Bronchial epithelial cell (primary cell): Measurements from ENCODE around the gene SLC25A13. TPM values are rescaled to one million over a fixed set of nuclear protein-coding genes. Genes with fewer than 3 reads are reported as not detected.

Experiments used
- DNase-seq: peaks from one replicate; pipeline ENCODE4 v3.0.0-alpha.2; 2010; ENCODE audit warnings: low read depth
- FAIRE-seq: peaks from 2 replicates; lab custom pipeline; 2011; peaks lifted over from hg19 to GRCh38; lab: Jason Lieb, UNC
- H3K27me3 ChIP-seq: 2 replicates; pipeline ENCODE4 v1.5.1; 2011; ENCODE audit warnings: low read length; ENCODE audit not compliant: control insufficient read depth, insufficient read depth
- H3K36me3 ChIP-seq: 2 replicates; pipeline ENCODE4 v1.5.1; 2011; ENCODE audit warnings: low read length; ENCODE audit not compliant: control insufficient read depth, insufficient read depth
- H3K4me3 ChIP-seq: 2 replicates; pipeline ENCODE4 v1.5.1; 2011; ENCODE audit warnings: mild to moderate bottlenecking, low read depth, low read length, control low read depth
- CTCF ChIP-seq: IDR thresholded peaks from 2 replicates; pipeline ENCODE4 v1.5.1; 2011; ENCODE audit warnings: mild to moderate bottlenecking, moderate library complexity, low read length, control low read depth, inconsistent platforms; ENCODE audit not compliant: insufficient read depth, severe bottlenecking
- total RNA-seq: library from RNA; depleted of rRNA; stranded (reverse); fragments of >200 nt; gene quantifications from 2 replicates; pipeline ENCODE4 v1.2.1, GENCODE V29; 2014

SLC25A13 gene
- total RNA-seq, 1 donor from 2014 or later = 16.6 TPM

DNA sequence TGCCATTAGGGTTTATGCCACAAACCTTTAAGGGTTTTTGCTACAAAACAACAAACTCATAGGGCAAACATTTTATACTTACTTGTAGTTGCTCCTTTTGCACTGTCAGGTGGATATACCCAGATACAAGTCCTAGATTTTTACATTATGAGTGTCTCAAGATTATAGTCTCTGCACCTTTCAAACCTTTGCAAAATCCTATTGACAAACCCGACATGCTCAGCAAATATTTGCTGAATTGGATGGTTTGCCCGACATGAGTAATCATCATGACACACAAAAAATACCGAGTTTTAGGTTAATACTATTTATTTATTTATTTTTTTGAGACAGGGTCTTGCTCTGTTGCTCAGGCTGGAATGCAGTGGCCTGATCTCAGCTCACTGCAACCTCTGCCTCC is 117.3 kb downstream of the SLC25A13 start:
- DNase-seq = no peak
- no peak for FAIRE-seq
- Histone ChIP-seq H3K36me3 (no peaks in the 10 kb centered on the region), H3K27me3 (no peaks in the 10 kb centered on the region), H3K4me3 (no peak overlapping the region)
- TF ChIP-seq CTCF = no peak

GRCh38 chr7:96203786-96204185 is 118.1 kb downstream of the SLC25A13 start:
- FAIRE-seq (no peak), DNase-seq (no peak)
- no peak overlapping the region for H3K4me3 ChIP-seq
- no peaks in the 10 kb centered on the region for H3K36me3 ChIP-seq
- no peaks in the 10 kb centered on the region for H3K27me3 ChIP-seq
- no peak for TF ChIP-seq CTCF

DNA sequence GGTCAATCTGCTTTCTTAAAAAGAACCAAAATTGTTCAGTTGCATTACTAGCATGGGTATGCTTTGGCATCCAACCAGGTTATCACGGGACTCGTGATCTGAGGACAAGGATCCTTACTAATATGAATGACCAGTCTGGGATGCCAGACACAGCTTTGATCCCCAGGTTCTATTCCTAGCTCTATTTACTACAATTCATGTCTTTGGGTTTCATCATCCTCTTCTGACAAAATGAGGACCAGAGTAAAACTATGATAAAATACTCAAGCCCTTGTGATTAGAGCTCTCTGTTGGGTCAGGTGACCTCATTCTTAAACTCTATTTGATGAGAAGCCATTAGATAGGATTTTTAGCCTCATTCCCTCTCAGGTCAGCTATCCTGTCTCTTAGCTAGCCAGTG is 119.8 kb downstream of the SLC25A13 start:
- Histone ChIP-seq H3K36me3 (no peaks in the 10 kb centered on the region), H3K4me3 (no peak overlapping the region), H3K27me3 (no peaks in the 10 kb centered on the region)
- DNase-seq = no peak
- no peak for FAIRE-seq
- TF ChIP-seq CTCF = no peak

GRCh38 chr7:96200740-96201139 is 121.2 kb downstream of the SLC25A13 start:
- Histone ChIP-seq H3K4me3 (no peak overlapping the region), H3K27me3 (no peaks in the 10 kb centered on the region), H3K36me3 (no peaks in the 10 kb centered on the region)
- TF ChIP-seq CTCF = no peak
- no peak for FAIRE-seq
- DNase-seq = no peak

DNA sequence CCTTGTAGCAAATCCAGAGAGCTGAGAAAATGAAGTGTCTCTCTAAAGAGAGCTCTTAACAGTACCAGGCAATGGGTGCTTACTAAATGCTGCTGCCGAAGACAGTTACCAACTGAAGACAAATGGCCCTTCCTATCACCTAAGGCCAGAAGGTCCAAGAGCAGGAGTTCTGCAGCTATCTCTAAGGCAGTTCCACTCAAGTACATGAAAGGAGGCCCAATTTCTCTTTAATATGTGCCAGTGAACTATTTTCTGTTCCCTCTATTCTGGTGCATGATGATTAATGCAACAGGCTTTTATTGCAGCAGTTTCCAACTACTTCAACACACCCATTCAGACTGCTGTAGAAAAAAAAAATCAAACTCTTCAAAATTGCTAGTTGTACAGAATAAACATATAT is 122.5 kb downstream of the SLC25A13 start:
- no peak overlapping the region for H3K4me3 ChIP-seq
- TF ChIP-seq CTCF = no peak
- H3K36me3 ChIP-seq = no peaks in the 10 kb centered on the region
- FAIRE-seq = no peak
- H3K27me3 ChIP-seq = no peaks in the 10 kb centered on the region
- no peak for DNase-seq

- TF ChIP-seq CTCF = no peak
- H3K4me3 ChIP-seq = no peak overlapping the region
- DNase-seq = no peak
- no peaks in the 10 kb centered on the region for H3K36me3 ChIP-seq
- no peaks in the 10 kb centered on the region for H3K27me3 ChIP-seq
- no peak for FAIRE-seq
These were observed 123.8 kb downstream of the SLC25A13 start for GRCh38 chr7:96198047-96198636.
